A549 (cell line): ENCODE results near the gene PIEZO2. TPM values are rescaled to one million over a fixed set of nuclear protein-coding genes. Genes with fewer than 3 reads are reported as not detected.

Source experiments
- ATAC-seq, 2 experiments: fragments of 200-7000 bp in 1 of 2; fragments of >200 bp in 1 of 2; cut with Nextera tagmentation in 1 of 2; cut with Tn5 transposase in 1 of 2; 3 replicates each; pipeline versions ENCODE4 v1.8.0 to v1.9.1; 2018 to 2020; ENCODE audit warnings: mild to moderate bottlenecking in 1 of 2, moderate library complexity in 1 of 2
- CTCF ChIA-PET: fragments of 300-600 bp; sonication (Branson Sonifier 250); formaldehyde crosslinking; extraction: SDS; loops from one replicate; lab custom pipeline; 2021; ENCODE audit warnings: antibody characterized with exemption, inconsistent platforms; lab: Yijun Ruan, JAX
- POLR2A ChIA-PET: fragments of 350-600 bp; formaldehyde crosslinking; extraction: SDS; loops from one replicate; lab custom pipeline; 2021; ENCODE audit warnings: antibody characterized with exemption, inconsistent platforms; lab: Yijun Ruan, JAX
- DNase-seq, 2 experiments: peaks; one replicate each; pipeline versions ENCODE4 v3.0.0 to v3.0.0-alpha.2; 2011 to 2016; ENCODE audit warnings: low read depth in 1 of 2, low spot score in 1 of 2
- FAIRE-seq: peaks from 2 replicates; lab custom pipeline; 2011; peaks lifted over from hg19 to GRCh38; lab: Jason Lieb, UNC
- H3K27ac ChIP-seq, 2 experiments: fragments of >200 bp; sonication (Bioruptor Twin); formaldehyde crosslinking; 3 replicates each; pipeline ENCODE4 v1.5.1; 2016 to 2017
- H3K4me1 ChIP-seq: fragments of >200 bp; sonication (Bioruptor Twin); formaldehyde crosslinking; 3 replicates; pipeline ENCODE4 v1.6.1; 2016
- H3K4me2 ChIP-seq: fragments of >200 bp; sonication (Bioruptor Twin); formaldehyde crosslinking; 3 replicates; pipeline ENCODE4 v1.6.1; 2016
- H3K4me3 ChIP-seq: fragments of >200 bp; sonication (Bioruptor Twin); formaldehyde crosslinking; 3 replicates; pipeline ENCODE4 v1.5.1; 2016
- H3K9me3 ChIP-seq: fragments of >200 bp; sonication (Bioruptor Twin); formaldehyde crosslinking; 3 replicates; pipeline ENCODE4 v1.6.1; 2016
- BHLHE40 ChIP-seq: IDR thresholded peaks from 2 replicates; pipeline ENCODE4 v1.6.1; 2012; ENCODE audit warnings: low read depth, low read length, inconsistent platforms
- CBX2 ChIP-seq: fragments of 200-600 bp; sonication (generic); IDR thresholded peaks from 2 replicates; pipeline ENCODE4 v1.6.1; 2016; ENCODE audit warnings: low read depth, mild to moderate bottlenecking, borderline replicate concordance
- CHD2 ChIP-seq: fragments of 150-350 bp; IDR thresholded peaks from 2 replicates; pipeline ENCODE4 v1.6.1; 2014; ENCODE audit warnings: low read length; ENCODE audit not compliant: partially characterized antibody
- ESRRA ChIP-seq: fragments of 150-350 bp; IDR thresholded peaks from 2 replicates; pipeline ENCODE4 v1.6.1; 2014; ENCODE audit warnings: mild to moderate bottlenecking, low read length, borderline replicate concordance
- HOXA7 ChIP-seq: fragments of 250-450 bp; sonication (Bioruptor Pico); IDR thresholded peaks from 2 replicates; pipeline ENCODE4 v1.5.0; 2020; ENCODE audit warnings: mild to moderate bottlenecking, moderate library complexity
- HOXB5 ChIP-seq: fragments of 250-450 bp; sonication (Bioruptor Pico); IDR thresholded peaks from 2 replicates; pipeline ENCODE4 v1.5.0; 2020; ENCODE audit warnings: mild to moderate bottlenecking, moderate library complexity
- JUN ChIP-seq, 2 experiments: fragments of >200 bp; sonication (Bioruptor Twin); formaldehyde crosslinking; IDR thresholded peaks; 2 replicates in 1 of 2; 3 replicates in 1 of 2; pipeline ENCODE4 v1.6.1; 2016 to 2017
- MAFK ChIP-seq: fragments of 450-650 bp; IDR thresholded peaks from 2 replicates; pipeline ENCODE4 v1.6.1; 2014; ENCODE audit not compliant: partially characterized antibody
- PHF8 ChIP-seq: fragments of 200-600 bp; sonication (generic); IDR thresholded peaks from 2 replicates; pipeline ENCODE4 v1.6.1; 2016; ENCODE audit warnings: low read depth, mild to moderate bottlenecking, antibody characterized with exemption, moderate library complexity, borderline replicate concordance
- RCOR1 ChIP-seq: fragments of 150-350 bp; IDR thresholded peaks from 2 replicates; pipeline ENCODE4 v1.6.1; 2014; ENCODE audit warnings: antibody characterized with exemption, low read length, low read depth
- RFX5 ChIP-seq: fragments of 450-650 bp; IDR thresholded peaks from 2 replicates; pipeline ENCODE4 v1.7.1; 2014; ENCODE audit warnings: antibody characterized with exemption, mild to moderate bottlenecking, moderate library complexity
- RNF2 ChIP-seq: fragments of 200-600 bp; sonication (generic); IDR thresholded peaks from 2 replicates; pipeline ENCODE4 v1.6.1; 2016; ENCODE audit warnings: low read depth, mild to moderate bottlenecking, antibody characterized with exemption, moderate library complexity, borderline replicate concordance
- SMC3 ChIP-seq: fragments of >200 bp; sonication (Bioruptor Twin); formaldehyde crosslinking; IDR thresholded peaks from 3 replicates; pipeline ENCODE4 v1.6.1; 2018; ENCODE audit warnings: inconsistent platforms
- SREBF2 ChIP-seq: fragments of 450-650 bp; IDR thresholded peaks from 2 replicates; pipeline ENCODE4 v1.6.1; 2014; ENCODE audit warnings: mild to moderate bottlenecking, moderate library complexity
- ZFP36 ChIP-seq: fragments of 450-650 bp; IDR thresholded peaks from 2 replicates; pipeline ENCODE4 v1.6.1; 2014; ENCODE audit warnings: borderline replicate concordance; ENCODE audit not compliant: partially characterized antibody
- ZNF302 ChIP-seq: fragments of 250-450 bp; sonication (Bioruptor Pico); IDR thresholded peaks from 2 replicates; pipeline ENCODE4 v1.9.0; 2021; ENCODE audit warnings: inconsistent platforms, mild to moderate bottlenecking, moderate library complexity
- ZSCAN20 ChIP-seq: fragments of 250-450 bp; sonication (Bioruptor Pico); IDR thresholded peaks from 2 replicates; pipeline ENCODE4 v1.8.0; 2022; ENCODE audit warnings: mild to moderate bottlenecking, moderate library complexity
- WGBS: methylation state at CpG from one replicate; pipeline ENCODE4 v1.1.6; 2017; ENCODE audit errors: missing lambda C conversion rate; 5-methylcytosine and 5-hydroxymethylcytosine counted together
- polyA plus RNA-seq, 4 experiments: library from polyadenylated mRNA; depleted of rRNA in 3 of 4; stranded (reverse); fragments of >200 nt; fragmentation: RNase III in 1 of 4; extraction: RNeasy Plus Mini Kit Qiagen cat#74134 plus additional on column Dnase treatment in 1 of 4; gene quantifications; 2 replicates in 3 of 4; 3 replicates in 1 of 4; pipeline ENCODE4 v1.2.3, GENCODE V29; 2011 to 2017
- TF ChIP-seq, protein P1 (sequence below): fragments of 450-650 bp; IDR thresholded peaks from 2 replicates; pipeline ENCODE4 v1.6.1; 2014; ENCODE audit warnings: antibody characterized with exemption
- TF ChIP-seq, protein P2 (sequence below): fragments of >200 bp; sonication (Bioruptor Twin); formaldehyde crosslinking; IDR thresholded peaks from 3 replicates; pipeline ENCODE4 v1.5.1; 2016
- TF ChIP-seq, protein P3 (sequence below): fragments of 150-350 bp; IDR thresholded peaks from 2 replicates; pipeline ENCODE4 v1.6.1; 2014; ENCODE audit warnings: low read depth, mild to moderate bottlenecking, low read length
- TF ChIP-seq, protein P4 (sequence below): IDR thresholded peaks from 2 replicates; pipeline ENCODE4 v1.6.1; 2012; ENCODE audit warnings: low read depth, borderline replicate concordance
- TF ChIP-seq, protein P5 (sequence below): fragments of >200 bp; sonication (Bioruptor Twin); formaldehyde crosslinking; IDR thresholded peaks from 2 replicates; pipeline ENCODE4 v1.6.1; 2016

The PIEZO2 gene
- polyA plus RNA-seq, 2 of the 4 experiments (the other 2 are of a cell fraction) = 0.80 to 1.6 TPM

DNA sequence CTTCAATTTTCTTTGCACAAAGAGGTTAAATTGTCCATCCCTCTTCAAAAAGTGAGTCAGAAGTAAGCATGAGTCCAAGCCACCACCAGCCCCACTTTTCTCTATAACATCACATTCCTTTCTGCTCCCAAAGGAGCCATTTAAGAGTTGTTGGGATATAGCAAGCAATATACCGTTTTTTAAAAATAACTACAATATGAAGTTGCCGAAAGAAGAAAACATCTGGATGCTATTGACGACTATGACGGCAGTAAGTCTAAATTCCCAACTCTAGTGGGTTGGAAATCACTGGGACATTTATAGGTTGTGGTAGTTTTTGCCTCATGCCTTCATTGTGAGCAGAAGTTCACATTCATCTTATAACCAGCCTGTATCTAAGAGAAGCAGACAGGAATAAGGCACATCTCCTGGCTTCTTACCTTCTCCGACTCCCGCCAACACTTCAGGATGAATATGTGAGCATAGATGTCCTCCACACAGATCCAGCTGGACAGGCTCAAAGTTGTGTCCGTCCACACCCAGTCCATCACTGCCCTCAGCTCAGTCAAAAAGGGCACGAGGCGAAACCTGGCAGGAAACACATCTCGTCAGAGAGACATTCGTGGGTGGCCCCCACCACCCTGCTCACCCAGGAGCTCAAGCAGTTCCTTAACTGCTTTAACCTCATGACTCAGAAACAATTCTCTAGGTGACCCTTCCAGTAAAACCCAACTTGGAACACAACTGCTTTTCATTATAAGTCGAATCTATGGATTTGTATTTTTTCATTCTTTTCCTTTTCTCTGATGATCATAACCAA, 459.9 kb downstream of the PIEZO2 start (continued):
- TF ChIP-seq, protein P1, sequence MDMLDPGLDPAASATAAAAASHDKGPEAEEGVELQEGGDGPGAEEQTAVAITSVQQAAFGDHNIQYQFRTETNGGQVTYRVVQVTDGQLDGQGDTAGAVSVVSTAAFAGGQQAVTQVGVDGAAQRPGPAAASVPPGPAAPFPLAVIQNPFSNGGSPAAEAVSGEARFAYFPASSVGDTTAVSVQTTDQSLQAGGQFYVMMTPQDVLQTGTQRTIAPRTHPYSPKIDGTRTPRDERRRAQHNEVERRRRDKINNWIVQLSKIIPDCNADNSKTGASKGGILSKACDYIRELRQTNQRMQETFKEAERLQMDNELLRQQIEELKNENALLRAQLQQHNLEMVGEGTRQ = no peak

DNA sequence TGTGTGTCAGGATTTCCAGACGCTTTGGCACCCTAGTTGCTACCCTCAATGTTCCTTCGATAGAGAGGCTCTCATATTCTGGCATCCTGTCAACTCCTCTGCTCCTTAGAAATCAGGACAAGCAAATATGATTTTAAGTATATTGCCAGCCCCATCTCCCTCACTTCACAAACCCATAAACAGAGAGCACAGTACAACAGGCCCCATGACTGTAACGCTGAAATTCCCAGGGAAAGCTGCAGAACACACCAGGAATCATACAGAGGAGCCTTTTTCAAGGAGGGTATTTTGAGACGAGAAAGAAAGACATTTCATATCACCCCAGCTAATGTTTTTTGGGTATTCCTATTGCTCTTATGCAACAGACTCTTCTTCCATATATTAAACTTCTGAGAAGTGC, 460.6 kb downstream of the PIEZO2 start:
- H3K4me2 ChIP-seq = no peak overlapping the region
- TF ChIP-seq HOXA7 (CRISPR knock-in tag) (no peak), RNF2 (no peak), HOXB5 (no peak), CBX2 (no peak), BHLHE40 (no peak), JUN (IDR thresholded peaks at IDR 0.05) (no peak), RCOR1 (no peak), CHD2 (no peak), ZSCAN20 (CRISPR knock-in tag) (no peak), PHF8 (no peak), SMC3 (no peak), ZFP36 (no peak)
- TF ChIP-seq, protein P2, sequence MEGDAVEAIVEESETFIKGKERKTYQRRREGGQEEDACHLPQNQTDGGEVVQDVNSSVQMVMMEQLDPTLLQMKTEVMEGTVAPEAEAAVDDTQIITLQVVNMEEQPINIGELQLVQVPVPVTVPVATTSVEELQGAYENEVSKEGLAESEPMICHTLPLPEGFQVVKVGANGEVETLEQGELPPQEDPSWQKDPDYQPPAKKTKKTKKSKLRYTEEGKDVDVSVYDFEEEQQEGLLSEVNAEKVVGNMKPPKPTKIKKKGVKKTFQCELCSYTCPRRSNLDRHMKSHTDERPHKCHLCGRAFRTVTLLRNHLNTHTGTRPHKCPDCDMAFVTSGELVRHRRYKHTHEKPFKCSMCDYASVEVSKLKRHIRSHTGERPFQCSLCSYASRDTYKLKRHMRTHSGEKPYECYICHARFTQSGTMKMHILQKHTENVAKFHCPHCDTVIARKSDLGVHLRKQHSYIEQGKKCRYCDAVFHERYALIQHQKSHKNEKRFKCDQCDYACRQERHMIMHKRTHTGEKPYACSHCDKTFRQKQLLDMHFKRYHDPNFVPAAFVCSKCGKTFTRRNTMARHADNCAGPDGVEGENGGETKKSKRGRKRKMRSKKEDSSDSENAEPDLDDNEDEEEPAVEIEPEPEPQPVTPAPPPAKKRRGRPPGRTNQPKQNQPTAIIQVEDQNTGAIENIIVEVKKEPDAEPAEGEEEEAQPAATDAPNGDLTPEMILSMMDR = no peak
- WGBS = 23% methylated on average over 4 of the region's 4 CpGs
- ATAC-seq (no peak), DNase-seq (no peak), FAIRE-seq (no peak)
- H3K9me3 ChIP-seq = no peaks in the 10 kb centered on the region
- no peak overlapping the region for H3K4me3 ChIP-seq
- ChIA-PET POLR2A (no interaction called here), CTCF (no interaction called here)
- no peaks in the 10 kb centered on the region for H3K4me1 ChIP-seq
- H3K27ac ChIP-seq = no peak overlapping the region

DNA sequence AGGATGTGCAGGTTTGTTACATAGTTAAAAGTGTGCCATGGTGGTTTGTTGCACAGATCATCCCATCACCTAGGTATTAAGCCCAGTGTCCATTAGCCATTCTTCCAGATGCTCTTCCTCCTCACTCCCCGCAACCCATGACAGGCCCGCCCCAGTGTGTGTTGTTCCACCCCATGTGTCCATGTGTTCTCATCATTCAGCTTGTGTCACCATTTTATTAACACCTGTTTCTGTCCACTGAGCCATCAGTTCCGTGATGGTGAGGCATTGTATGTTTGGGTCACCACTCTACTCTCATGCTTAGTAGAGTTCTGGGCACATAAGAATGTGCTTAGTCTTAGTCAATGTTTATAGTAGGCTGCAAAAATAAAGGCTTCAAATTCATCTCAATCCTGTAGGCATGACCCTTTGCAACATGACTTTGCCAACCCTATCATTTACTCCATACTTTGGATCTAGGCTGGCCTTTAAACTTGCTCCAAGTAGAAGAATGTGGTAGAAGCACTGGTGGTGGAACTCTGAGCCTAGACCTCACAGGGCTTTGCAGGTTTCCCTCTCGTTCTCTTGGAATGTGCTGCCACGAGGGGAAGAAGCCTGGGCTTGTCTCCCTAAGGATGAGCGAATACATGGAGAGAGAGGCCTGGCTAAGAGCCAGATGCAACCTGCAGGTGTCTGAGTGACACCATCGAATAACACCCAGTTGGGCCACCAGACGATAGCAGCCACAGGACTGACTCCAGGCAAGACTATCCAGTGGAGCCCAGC, 462.0 kb downstream of the PIEZO2 start:
- DNase-seq (no peak), ATAC-seq (no peak), FAIRE-seq (no peak)
- ChIA-PET POLR2A (no interaction called here), CTCF (interaction anchor here (1.0 kb wide), 1 partner anchor 9 kb away, joined by 3 read pairs; no protein-coding TSS in a partner anchor)
- Histone ChIP-seq H3K27ac (no peak overlapping the region), H3K4me2 (no peak overlapping the region), H3K4me1 (no peaks in the 10 kb centered on the region), H3K9me3 (no peaks in the 10 kb centered on the region), H3K4me3 (no peak overlapping the region)
- 31% methylated on average over 8 of the region's 8 CpGs for WGBS
- TF ChIP-seq SREBF2 = no peak
- TF ChIP-seq BHLHE40 = no peak
- TF ChIP-seq ZNF302 = no peak
- TF ChIP-seq ESRRA = no peak
- TF ChIP-seq, protein P3, sequence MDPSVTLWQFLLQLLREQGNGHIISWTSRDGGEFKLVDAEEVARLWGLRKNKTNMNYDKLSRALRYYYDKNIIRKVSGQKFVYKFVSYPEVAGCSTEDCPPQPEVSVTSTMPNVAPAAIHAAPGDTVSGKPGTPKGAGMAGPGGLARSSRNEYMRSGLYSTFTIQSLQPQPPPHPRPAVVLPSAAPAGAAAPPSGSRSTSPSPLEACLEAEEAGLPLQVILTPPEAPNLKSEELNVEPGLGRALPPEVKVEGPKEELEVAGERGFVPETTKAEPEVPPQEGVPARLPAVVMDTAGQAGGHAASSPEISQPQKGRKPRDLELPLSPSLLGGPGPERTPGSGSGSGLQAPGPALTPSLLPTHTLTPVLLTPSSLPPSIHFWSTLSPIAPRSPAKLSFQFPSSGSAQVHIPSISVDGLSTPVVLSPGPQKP = no peak
- TF ChIP-seq, protein P4, sequence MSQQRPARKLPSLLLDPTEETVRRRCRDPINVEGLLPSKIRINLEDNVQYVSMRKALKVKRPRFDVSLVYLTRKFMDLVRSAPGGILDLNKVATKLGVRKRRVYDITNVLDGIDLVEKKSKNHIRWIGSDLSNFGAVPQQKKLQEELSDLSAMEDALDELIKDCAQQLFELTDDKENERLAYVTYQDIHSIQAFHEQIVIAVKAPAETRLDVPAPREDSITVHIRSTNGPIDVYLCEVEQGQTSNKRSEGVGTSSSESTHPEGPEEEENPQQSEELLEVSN = no peak
- TF ChIP-seq MAFK = no peak
- TF ChIP-seq, protein P5, sequence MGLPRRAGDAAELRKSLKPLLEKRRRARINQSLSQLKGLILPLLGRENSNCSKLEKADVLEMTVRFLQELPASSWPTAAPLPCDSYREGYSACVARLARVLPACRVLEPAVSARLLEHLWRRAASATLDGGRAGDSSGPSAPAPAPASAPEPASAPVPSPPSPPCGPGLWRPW = no peak
- TF ChIP-seq RFX5 = no peak
